ENCODE measurements around the gene CRYL1. TPM values are rescaled to one million over a fixed set of nuclear protein-coding genes. Genes with fewer than 3 reads are reported as not detected.

CRYL1 gene
- total and polyA plus RNA-seq, 2 of the 8 experiments (the other 6 are each of a cell fraction or from before 2014, with no cell fraction given), result 1.9 to 6.4 TPM

DNA sequence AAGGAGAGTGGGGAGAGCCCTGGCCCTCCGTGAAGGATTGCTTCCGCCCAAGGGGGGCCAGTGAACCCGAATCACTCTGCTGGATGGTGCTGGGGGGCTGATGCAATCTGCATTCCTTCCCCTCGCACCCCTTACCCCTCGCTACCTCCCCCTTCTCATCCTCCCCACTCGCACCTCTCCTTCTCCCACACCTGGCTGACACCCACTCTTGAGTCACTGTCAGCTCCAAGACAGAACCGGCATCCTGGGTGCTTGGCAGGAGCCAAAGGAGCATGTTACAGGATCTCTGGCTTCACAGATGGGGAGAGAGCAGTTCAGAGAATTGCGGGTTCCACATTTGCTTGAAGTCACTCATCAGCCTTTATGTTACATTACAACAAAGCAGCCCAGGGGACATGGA is 167.6 kb downstream of the CRYL1 start:
- WGBS, 2 experiments (ENCODE audit: extremely low coverage in 1 of 2, insufficient coverage in 1 of 2, insufficient read length in 1 of 2, insufficient replicate concordance in 2 of 2, low coverage in 1 of 2, low lambda C conversion rate in 2 of 2, missing lambda C conversion rate in 1 of 2), result 90% methylated on average over 3 of the region's 8 CpGs; no CpG with 5 or more reads in 1 of the 2 experiments
- TF ChIP-seq YY1 (IDR thresholded peaks at IDR 0.05; ENCODE audit: low read depth, low read length) (no peak), SRF (IDR thresholded peaks at IDR 0.05; ENCODE audit: low read depth, low read length) (no peak), RAD21 (IDR thresholded peaks at IDR 0.05 in 1 of 2, conservative IDR thresholded peaks at IDR 0.05 in 1 of 2; ENCODE audit: low read depth in 2 of 2, low read length in 2 of 2) (no peak)
- H3K9me3 ChIP-seq (ENCODE audit: insufficient read depth in 2 of 2, low read depth in 1 of 2, low read length in 1 of 2), result no peaks in the 10 kb centered on the region
- H3K4me3 ChIP-seq (ENCODE audit: extremely low read depth in 1 of 4, insufficient read depth in 2 of 4, low read depth in 3 of 4, low read length in 4 of 4), result no peak overlapping the region
- no peak for FAIRE-seq
- no peak for DNase-seq (ENCODE audit: low read depth in 1 of 2, low spot score in 2 of 2)
- H2AFZ ChIP-seq (ENCODE audit: low read length), result no peak overlapping the region
- H4K91ac ChIP-seq (replicated peaks; ENCODE audit: insufficient read length, low read length), result no peak overlapping the region
- H3K4me2 ChIP-seq (ENCODE audit: insufficient read depth in 1 of 2, low read depth in 2 of 2, low read length in 2 of 2), result no peak overlapping the region
- ChIA-PET POLR2A (ENCODE audit: partially characterized antibody) (no interaction called here), CTCF (ENCODE audit: partially characterized antibody) (interaction anchor here (1.3 kb wide), 2 partner anchors 14 to 161 kb away, joined by 3 read pairs; no protein-coding TSS in a partner anchor)
- H3K79me2 ChIP-seq (ENCODE audit: control insufficient read depth in 1 of 2, insufficient read depth in 2 of 2, low read length in 2 of 2), result no peaks in the 10 kb centered on the region
- no peak overlapping the region for H2BK15ac ChIP-seq (ENCODE audit: low read length)
- no peaks in the 10 kb centered on the region for H3K23me2 ChIP-seq (ENCODE audit: low read depth, low read length)
- H2BK20ac ChIP-seq (ENCODE audit: low read length), result 0 out of 2 replicates have a peak overlapping the region, but pooled peaks have one; percentile 13
- no peaks in the 10 kb centered on the region for H3K79me1 ChIP-seq (ENCODE audit: low read depth, low read length)
- H3K4me1 ChIP-seq (replicated peaks in 1 of 4; ENCODE audit: control insufficient read depth in 3 of 4, insufficient read depth in 4 of 4, low read length in 3 of 4), result no peaks in the 10 kb centered on the region; a peak in 1 of 7 replicates
- H3K18ac ChIP-seq (ENCODE audit: extremely low read depth, low read length), result no peak overlapping the region
- no peak overlapping the region for H3K14ac ChIP-seq (ENCODE audit: insufficient read length)
- no peaks in the 10 kb centered on the region for H3K36me3 ChIP-seq (ENCODE audit: control insufficient read depth in 2 of 4, insufficient read depth in 4 of 4, low read length in 3 of 4)
- H3K23ac ChIP-seq (ENCODE audit: insufficient read length), result no peak overlapping the region
- no peak overlapping the region for H2BK120ac ChIP-seq (replicated peaks; ENCODE audit: low read depth, low read length)
- H3K27me3 ChIP-seq (replicated peaks in 1 of 4; ENCODE audit: control insufficient read depth in 3 of 4, extremely low read depth in 1 of 4, insufficient read depth in 3 of 4, low read length in 3 of 4), result peaks cover 23 to 54% (median 44%) of the 10 kb centered on the region in 4 experiments
- H4K8ac ChIP-seq (ENCODE audit: extremely low read depth, insufficient read depth, low read length), result no peak overlapping the region
- H4K20me1 ChIP-seq (replicated peaks in 1 of 2; ENCODE audit: control insufficient read depth in 1 of 2, insufficient read depth in 2 of 2, low read length in 2 of 2), result peaks cover 4% of the 10 kb centered on the region in 2 experiments
- H3K4ac ChIP-seq (replicated peaks; ENCODE audit: insufficient read length, low read depth, low read length), result no peak overlapping the region
- no peak overlapping the region for H3K9ac ChIP-seq (replicated peaks in 1 of 4; ENCODE audit: extremely low read depth in 1 of 4, low read depth in 3 of 4, low read length in 3 of 4)
- no peak overlapping the region for H4K5ac ChIP-seq (ENCODE audit: insufficient read length, low read depth, low read length)
- H2AK5ac ChIP-seq (ENCODE audit: low read depth, low read length), result no peak overlapping the region
- no peak overlapping the region for H2BK12ac ChIP-seq (ENCODE audit: low read depth, low read length)
- H3K56ac ChIP-seq (replicated peaks; ENCODE audit: insufficient read length, low read depth, low read length), result no peak overlapping the region
- no peak overlapping the region for H3K27ac ChIP-seq (ENCODE audit: low read depth, low read length)
- H2BK5ac ChIP-seq (ENCODE audit: low read depth, low read length), result no peak overlapping the region
